NCI-H2227 (cell line): ENCODE results near the gene MSI2.
A peak's percentile ranks its signal among the peaks of the same experiment; 100 is the strongest.

Experiments used
- DNase-seq: peaks from one replicate; lab custom pipeline; 2025; ENCODE audit not compliant: unreplicated experiment; lab: John Stamatoyannopoulos, UW

MSI2 gene

GRCh38 chr17:57531648-57532504 lies 275.6 kb downstream of the MSI2 start:
- DNase-seq: no peak

- DNase-seq: no peak
Measured at GRCh38 chr17:57532556-57532955, 276.2 kb downstream of the MSI2 start.

GRCh38 chr17:57532966-57533365 lies 276.6 kb downstream of the MSI2 start:
- DNase-seq: no peak

GRCh38 chr17:57533684-57534305 lies 277.5 kb downstream of the MSI2 start:
- DNase-seq: no peak

- no peak for DNase-seq
Measured at GRCh38 chr17:57534863-57535248, 278.5 kb downstream of the MSI2 start.

GRCh38 chr17:57535249-57535966 lies 279.1 kb downstream of the MSI2 start:
- DNase-seq: peak; percentile 89

- no peak for DNase-seq
Measured at GRCh38 chr17:57536289-57536688, 280.0 kb downstream of the MSI2 start.

- no peak for DNase-seq
Measured at GRCh38 chr17:57536789-57537523, 280.6 kb downstream of the MSI2 start.

- DNase-seq: peak; percentile 27
Measured at GRCh38 chr17:57537524-57538410, 281.4 kb downstream of the MSI2 start.

- DNase-seq: no peak
Measured at GRCh38 chr17:57538736-57539456, 282.6 kb downstream of the MSI2 start.

- DNase-seq: no peak
Measured at GRCh38 chr17:57539529-57540301, 283.4 kb downstream of the MSI2 start.

- DNase-seq: no peak
Measured at GRCh38 chr17:57540596-57540995, 284.3 kb downstream of the MSI2 start.

GRCh38 chr17:57541049-57541448 lies 284.7 kb downstream of the MSI2 start:
- DNase-seq: no peak

- peak; percentile 62 for DNase-seq
Measured at GRCh38 chr17:57541472-57542394, 285.4 kb downstream of the MSI2 start.

GRCh38 chr17:57542510-57542909 lies 286.2 kb downstream of the MSI2 start:
- DNase-seq: no peak

- DNase-seq: no peak
Measured at GRCh38 chr17:57543230-57543629, 286.9 kb downstream of the MSI2 start.

- peak; percentile 73 for DNase-seq
Measured at GRCh38 chr17:57544401-57544800, 288.1 kb downstream of the MSI2 start.
